GM15510 (cell line): ENCODE results near the gene ARFGAP1.

Experiments
- POLR2A ChIP-seq: IDR thresholded peaks from 3 replicates; pipeline ENCODE4 v1.6.1; 2011; ENCODE audit warnings: borderline replicate concordance; ENCODE audit not compliant: insufficient read length; ENCODE audit errors: extremely low read depth

ARFGAP1 gene

GRCh38 chr20:63336232-63336752 lies 63.7 kb downstream of the ARFGAP1 start:
- TF ChIP-seq POLR2A: no peak

DNA sequence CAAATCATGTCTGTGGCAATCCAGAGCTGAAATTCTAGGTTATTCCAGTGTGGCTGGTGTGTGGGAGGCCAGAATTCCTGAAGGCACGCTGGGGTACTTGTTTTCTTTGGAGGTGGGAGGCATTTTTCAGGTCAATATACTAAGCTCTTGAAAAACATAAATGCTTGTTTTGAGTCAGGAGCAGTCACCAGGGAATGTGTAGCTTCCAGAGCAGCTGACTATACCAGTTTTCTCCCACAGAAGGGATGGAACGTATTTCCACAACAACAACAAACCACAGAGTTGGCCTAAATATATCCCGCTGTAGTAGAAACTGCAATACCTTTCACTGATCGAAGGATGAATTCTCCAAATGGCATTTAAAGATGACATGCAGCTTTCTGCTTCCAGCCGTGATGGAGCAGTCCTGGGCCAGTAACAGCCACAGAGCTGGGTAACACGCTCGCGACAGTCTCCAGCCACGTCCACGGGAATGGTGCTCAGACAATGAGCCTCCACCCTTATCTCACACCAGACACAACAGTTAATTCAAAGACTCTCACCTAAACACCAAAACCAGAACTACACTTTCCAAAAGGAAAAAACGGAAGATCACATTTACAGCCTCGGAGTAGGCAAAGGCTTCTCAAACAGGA lies 65.3 kb downstream of the ARFGAP1 start:
- TF ChIP-seq POLR2A: no peak
